NT2/D1 (cell line): ENCODE measurements around the gene LYRM4.

ENCODE experiments used
- SUZ12 ChIP-seq: IDR thresholded peaks from 2 replicates; pipeline ENCODE4 v1.6.1; 2011; ENCODE audit not compliant: insufficient read length, insufficient read depth; ENCODE audit errors: extremely low read depth
- YY1 ChIP-seq: IDR thresholded peaks from 2 replicates; pipeline ENCODE4 v1.6.1; 2011; ENCODE audit not compliant: insufficient read length, insufficient read depth
- ZNF274 ChIP-seq: IDR thresholded peaks from 2 replicates; pipeline ENCODE4 v1.6.1; 2011; ENCODE audit warnings: mild to moderate bottlenecking, low read depth, low read length

DNA sequence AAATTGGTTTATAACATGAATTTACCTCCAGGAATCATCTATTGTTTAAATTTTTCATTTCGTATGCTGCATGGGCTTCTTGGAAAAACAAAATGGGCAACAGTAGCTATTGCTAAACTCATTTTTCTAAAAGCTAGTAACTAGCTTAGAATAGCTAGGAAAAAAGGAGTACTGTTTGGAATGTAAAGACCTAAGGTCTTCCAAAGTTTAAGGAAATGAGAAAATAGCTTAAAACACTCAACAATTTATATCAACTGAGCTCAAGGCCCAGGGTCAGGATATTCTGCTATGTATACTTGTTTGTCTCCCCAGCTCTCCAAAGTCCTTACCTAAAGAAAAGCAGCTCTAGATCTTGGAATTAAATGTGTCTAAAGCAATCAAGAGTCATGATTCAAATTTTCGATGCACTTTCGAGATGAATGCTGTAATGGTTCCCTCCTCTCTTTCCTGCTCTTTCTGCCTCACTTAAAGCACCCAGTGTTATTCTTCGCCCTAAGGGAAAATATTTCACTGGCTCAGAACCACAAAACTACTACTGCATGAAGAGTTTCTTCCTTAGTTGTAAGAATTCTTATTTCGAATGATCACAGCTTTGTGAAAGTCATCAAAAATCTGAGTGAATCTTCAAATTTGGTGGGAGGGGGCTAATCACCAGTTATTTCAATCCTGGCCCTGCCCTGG, 41.6 kb downstream of the LYRM4 start:
- TF ChIP-seq SUZ12 (no peak), YY1 (no peak), ZNF274 (no peak)
